ENCODE measurements around the gene IL12RB1.
"Not testable (repeated sequence)": the region's sequence is repeated elsewhere in the genome, so short reads cannot be mapped to it uniquely, and the experiment has no call there.

The IL12RB1 gene

GRCh38 chr19:18107235-18107634 is 20.5 kb upstream of the IL12RB1 start:
- in situ Hi-C loops (cut with MboI; ENCODE audit: low sequenced_read_pairs, unreplicated experiment) = no loop called here
- TF ChIP-seq, protein P1, sequence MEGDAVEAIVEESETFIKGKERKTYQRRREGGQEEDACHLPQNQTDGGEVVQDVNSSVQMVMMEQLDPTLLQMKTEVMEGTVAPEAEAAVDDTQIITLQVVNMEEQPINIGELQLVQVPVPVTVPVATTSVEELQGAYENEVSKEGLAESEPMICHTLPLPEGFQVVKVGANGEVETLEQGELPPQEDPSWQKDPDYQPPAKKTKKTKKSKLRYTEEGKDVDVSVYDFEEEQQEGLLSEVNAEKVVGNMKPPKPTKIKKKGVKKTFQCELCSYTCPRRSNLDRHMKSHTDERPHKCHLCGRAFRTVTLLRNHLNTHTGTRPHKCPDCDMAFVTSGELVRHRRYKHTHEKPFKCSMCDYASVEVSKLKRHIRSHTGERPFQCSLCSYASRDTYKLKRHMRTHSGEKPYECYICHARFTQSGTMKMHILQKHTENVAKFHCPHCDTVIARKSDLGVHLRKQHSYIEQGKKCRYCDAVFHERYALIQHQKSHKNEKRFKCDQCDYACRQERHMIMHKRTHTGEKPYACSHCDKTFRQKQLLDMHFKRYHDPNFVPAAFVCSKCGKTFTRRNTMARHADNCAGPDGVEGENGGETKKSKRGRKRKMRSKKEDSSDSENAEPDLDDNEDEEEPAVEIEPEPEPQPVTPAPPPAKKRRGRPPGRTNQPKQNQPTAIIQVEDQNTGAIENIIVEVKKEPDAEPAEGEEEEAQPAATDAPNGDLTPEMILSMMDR (IDR thresholded peaks at IDR 0.05; ENCODE audit: borderline replicate concordance, control extremely low read depth, extremely low read depth, insufficient read depth, missing control alignments) = no peak
- DNase-seq (ENCODE audit: low spot score) = no peak

DNA sequence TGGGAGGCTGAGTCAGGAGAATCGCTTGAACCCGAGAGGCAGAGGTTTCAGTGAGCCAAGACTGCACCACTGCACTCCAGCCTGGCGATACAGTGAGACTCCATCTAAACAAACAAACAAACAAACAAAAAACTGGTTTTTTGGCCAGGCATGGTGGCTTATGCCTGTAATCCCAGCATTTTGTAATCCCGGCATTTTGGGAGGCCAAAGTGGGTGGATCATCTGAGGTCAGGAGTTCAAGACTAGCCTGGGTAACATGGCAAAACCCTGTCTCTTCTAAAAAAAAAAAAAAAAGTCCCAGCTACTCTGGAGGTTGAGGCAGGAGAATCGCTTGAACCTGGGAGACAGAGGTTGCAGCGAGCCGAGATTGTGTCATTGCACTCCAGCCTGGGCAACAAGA is 18.5 kb upstream of the IL12RB1 start:
- in situ Hi-C loops (cut with MboI; ENCODE audit: low sequenced_read_pairs, unreplicated experiment); DNase-seq (ENCODE audit: low spot score): not testable (repeated sequence)

DNA sequence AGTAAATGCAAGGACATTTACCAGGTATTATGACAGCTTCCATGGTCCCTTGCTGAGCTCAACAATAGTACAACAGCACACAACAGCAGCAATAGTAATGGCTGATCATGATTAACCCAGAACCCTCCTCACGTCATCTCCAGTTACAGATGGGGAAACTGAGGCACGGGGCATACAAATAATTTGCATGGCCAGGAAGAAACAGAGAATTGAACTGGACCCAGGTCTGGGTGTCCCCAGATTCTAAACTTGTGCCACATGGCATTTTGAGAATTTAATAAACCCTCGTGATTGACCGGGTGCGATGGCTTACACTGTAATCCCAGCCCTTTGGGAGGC is 18.0 kb upstream of the IL12RB1 start:
- in situ Hi-C loops (cut with MboI; ENCODE audit: low sequenced_read_pairs, unreplicated experiment) = no loop called here
- TF ChIP-seq, protein P1 (IDR thresholded peaks at IDR 0.05; ENCODE audit: borderline replicate concordance, control extremely low read depth, extremely low read depth, insufficient read depth, missing control alignments) = no peak
- DNase-seq (ENCODE audit: low spot score) = no peak

- no peak for DNase-seq (ENCODE audit: low spot score)
- TF ChIP-seq, protein P1 (IDR thresholded peaks at IDR 0.05; ENCODE audit: borderline replicate concordance, control extremely low read depth, extremely low read depth, insufficient read depth, missing control alignments) = no peak
- in situ Hi-C loops (cut with MboI; ENCODE audit: low sequenced_read_pairs, unreplicated experiment) = no loop called here
Measured at GRCh38 chr19:18102916-18103542, 16.3 kb upstream of the IL12RB1 start.

DNA sequence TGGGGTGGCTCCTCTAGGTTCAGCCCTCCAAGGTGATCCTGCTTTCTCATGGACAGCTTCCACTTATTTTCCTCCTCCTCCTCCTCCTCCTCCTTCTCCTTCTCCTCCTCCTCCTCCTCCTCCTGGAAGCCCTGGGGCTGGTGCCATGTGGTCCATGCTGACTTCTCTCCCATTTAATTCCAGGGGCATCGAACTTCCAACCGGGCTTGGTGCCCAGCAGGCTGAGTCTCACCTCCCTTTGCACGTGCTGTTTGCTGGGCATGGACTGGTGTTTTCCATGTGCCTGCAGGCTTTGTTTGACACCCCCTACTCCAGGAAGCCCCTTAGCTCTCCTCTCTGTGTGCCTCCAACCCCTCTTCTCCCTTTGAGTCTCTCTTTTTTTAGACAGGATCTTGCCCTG is 14.5 kb upstream of the IL12RB1 start:
- DNase-seq (ENCODE audit: low spot score) = no peak
- TF ChIP-seq, protein P1 (IDR thresholded peaks at IDR 0.05; ENCODE audit: borderline replicate concordance, control extremely low read depth, extremely low read depth, insufficient read depth, missing control alignments) = no peak
- in situ Hi-C loops (cut with MboI; ENCODE audit: low sequenced_read_pairs, unreplicated experiment) = no loop called here

DNA sequence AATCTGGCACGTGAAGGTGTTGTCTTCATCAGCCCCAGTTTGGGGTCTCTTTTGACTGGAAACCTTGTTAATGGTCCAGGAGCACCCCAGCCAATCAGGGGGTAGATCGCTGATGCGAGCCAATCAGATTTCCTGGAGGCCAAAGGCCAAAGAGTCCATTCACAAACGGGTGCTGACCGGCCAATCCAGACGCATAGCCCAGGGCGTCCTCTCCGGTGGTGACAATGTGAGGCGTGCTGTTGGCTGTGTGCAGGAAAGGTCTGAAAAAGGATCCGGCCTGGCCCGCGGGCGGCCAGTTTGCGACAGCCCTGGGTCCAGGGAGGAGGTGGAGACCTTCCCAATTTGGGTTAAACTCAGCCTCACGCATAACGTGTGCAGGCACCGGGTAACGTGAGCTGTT is 14.0 kb upstream of the IL12RB1 start:
- in situ Hi-C loops (cut with MboI; ENCODE audit: low sequenced_read_pairs, unreplicated experiment) = no loop called here
- TF ChIP-seq, protein P1 (IDR thresholded peaks at IDR 0.05; ENCODE audit: borderline replicate concordance, control extremely low read depth, extremely low read depth, insufficient read depth, missing control alignments) = no peak
- DNase-seq (ENCODE audit: low spot score) = no peak

DNA sequence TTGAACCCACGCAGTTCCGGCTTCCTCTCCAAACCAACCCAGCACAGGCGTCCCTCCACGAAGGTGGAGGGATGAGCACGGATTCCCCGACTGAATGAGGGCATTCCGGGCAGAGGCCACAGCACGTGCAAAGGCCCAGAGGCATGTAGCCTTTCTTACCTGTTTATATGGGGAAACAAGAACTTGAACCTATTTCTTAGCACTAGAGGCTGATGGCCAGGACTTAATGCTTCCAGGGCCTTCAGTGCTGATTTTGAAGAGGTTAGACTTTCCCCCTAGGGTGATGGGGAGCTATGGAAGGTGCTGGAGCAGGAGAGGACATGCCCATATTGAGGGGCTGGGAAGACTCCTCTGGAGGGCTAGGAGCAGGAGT is 12.9 kb upstream of the IL12RB1 start:
- no peak for DNase-seq (ENCODE audit: low spot score)
- TF ChIP-seq, protein P1 (IDR thresholded peaks at IDR 0.05; ENCODE audit: borderline replicate concordance, control extremely low read depth, extremely low read depth, insufficient read depth, missing control alignments) = no peak
- in situ Hi-C loops (cut with MboI; ENCODE audit: low sequenced_read_pairs, unreplicated experiment) = no loop called here
